H9 (cell line): ENCODE results near the gene FILIP1. TPM values are rescaled to one million over a fixed set of nuclear protein-coding genes. Genes with fewer than 3 reads are reported as not detected.

Experiments
- DNase-seq: peaks from one replicate; pipeline ENCODE4 v3.0.0-alpha.2; 2017
- H2AFZ ChIP-seq: one replicate; pipeline ENCODE4 v1.6.1; 2013; ENCODE audit warnings: mild to moderate bottlenecking, low read length, control low read depth, moderate library complexity
- H2AK5ac ChIP-seq: 2 replicates; pipeline ENCODE4 v1.6.1; 2013; ENCODE audit warnings: low read length, control low read depth, mixed read lengths; ENCODE audit not compliant: insufficient read length
- H2BK120ac ChIP-seq: one replicate; pipeline ENCODE4 v1.6.1; 2013; ENCODE audit warnings: low read depth, mild to moderate bottlenecking, low read length, control low read depth, inconsistent platforms; ENCODE audit not compliant: poor library complexity, severe bottlenecking
- H2BK12ac ChIP-seq: 2 replicates; pipeline ENCODE4 v1.6.1; 2013; ENCODE audit warnings: low read length, control low read depth, mixed read lengths, low read depth; ENCODE audit not compliant: insufficient read length
- H2BK15ac ChIP-seq: 2 replicates; pipeline ENCODE4 v1.6.1; 2013; ENCODE audit warnings: low read depth, low read length, control low read depth
- H2BK20ac ChIP-seq: one replicate; pipeline ENCODE4 v1.6.1; 2013; ENCODE audit warnings: low read depth, mild to moderate bottlenecking, low read length, control low read depth, inconsistent platforms; ENCODE audit not compliant: poor library complexity, severe bottlenecking
- H2BK5ac ChIP-seq: 2 replicates; pipeline ENCODE4 v1.6.1; 2013; ENCODE audit warnings: low read length, control low read depth, mixed read lengths; ENCODE audit not compliant: insufficient read length
- H3K14ac ChIP-seq: 2 replicates; pipeline ENCODE4 v1.6.1; 2013; ENCODE audit warnings: low read length, control low read depth; ENCODE audit not compliant: insufficient read depth
- H3K18ac ChIP-seq: 2 replicates; pipeline ENCODE4 v1.6.1; 2013; ENCODE audit warnings: low read depth, mild to moderate bottlenecking, mixed read lengths, low read length, control low read depth; ENCODE audit not compliant: insufficient read length
- H3K23ac ChIP-seq: 2 replicates; pipeline ENCODE4 v1.6.1; 2013; ENCODE audit warnings: low read length, control low read depth, mixed read lengths, low read depth; ENCODE audit not compliant: insufficient read length
- H3K23me2 ChIP-seq: 2 replicates; pipeline ENCODE4 v1.6.1; 2013; ENCODE audit warnings: low read depth, mild to moderate bottlenecking, mixed read lengths, low read length, control low read depth; ENCODE audit not compliant: insufficient read length, poor library complexity, severe bottlenecking
- H3K27ac ChIP-seq: 2 replicates; pipeline ENCODE4 v1.5.1; 2013; ENCODE audit warnings: low read length, control low read depth, mixed read lengths, low read depth; ENCODE audit not compliant: insufficient read length
- H3K27me3 ChIP-seq: 2 replicates; pipeline ENCODE4 v1.6.1; 2013; ENCODE audit warnings: low read length, control low read depth, inconsistent platforms; ENCODE audit not compliant: insufficient read depth
- H3K4ac ChIP-seq: 2 replicates; pipeline ENCODE4 v1.6.1; 2013; ENCODE audit warnings: low read depth, mild to moderate bottlenecking, control low read depth, inconsistent platforms, low read length, moderate library complexity
- H3K4me1 ChIP-seq: 2 replicates; pipeline ENCODE4 v1.6.1; 2013; ENCODE audit warnings: low read length, control low read depth, inconsistent platforms; ENCODE audit not compliant: insufficient read depth
- H3K4me2 ChIP-seq: 2 replicates; pipeline ENCODE4 v1.6.1; 2013; ENCODE audit warnings: low read length, control low read depth, mixed read lengths; ENCODE audit not compliant: insufficient read length, insufficient read depth
- H3K56ac ChIP-seq: 2 replicates; pipeline ENCODE4 v1.6.1; 2013; ENCODE audit warnings: low read depth, mild to moderate bottlenecking, mixed read lengths, low read length, control low read depth; ENCODE audit not compliant: insufficient read length
- H3K79me1 ChIP-seq: 2 replicates; pipeline ENCODE4 v1.6.1; 2013; ENCODE audit warnings: low read depth, mild to moderate bottlenecking, moderate library complexity, low read length, control low read depth, inconsistent platforms; ENCODE audit not compliant: insufficient read depth, poor library complexity, severe bottlenecking
- H3K79me2 ChIP-seq: 2 replicates; pipeline ENCODE4 v1.6.1; 2013; ENCODE audit warnings: low read length, control low read depth, inconsistent platforms; ENCODE audit not compliant: insufficient read depth
- H3K9ac ChIP-seq: 2 replicates; pipeline ENCODE4 v1.6.1; 2013; ENCODE audit warnings: low read length, control low read depth, mixed read lengths; ENCODE audit not compliant: insufficient read length; ENCODE audit errors: extremely low read depth
- H3K9me3 ChIP-seq: one replicate; pipeline ENCODE4 v1.6.1; 2013; ENCODE audit warnings: low read depth, low read length, inconsistent platforms; ENCODE audit not compliant: control insufficient read depth
- H3T11ph ChIP-seq: one replicate; pipeline ENCODE4 v1.6.1; 2013; ENCODE audit warnings: mild to moderate bottlenecking, low read length, control low read depth, inconsistent platforms
- H4K20me1 ChIP-seq: one replicate; pipeline ENCODE4 v1.6.1; 2013; ENCODE audit not compliant: control insufficient read depth, insufficient read length, insufficient read depth
- H4K5ac ChIP-seq: 2 replicates; pipeline ENCODE4 v1.6.1; 2013; ENCODE audit warnings: low read depth, mild to moderate bottlenecking, mixed read lengths, low read length, control low read depth; ENCODE audit not compliant: insufficient read length
- H4K8ac ChIP-seq: replicated peaks from 2 replicates; pipeline ENCODE4 v1.6.1; 2013; ENCODE audit warnings: low read length, control low read depth, mixed read lengths, low read depth; ENCODE audit not compliant: insufficient read length
- H4K91ac ChIP-seq: 2 replicates; pipeline ENCODE4 v1.6.1; 2013; ENCODE audit warnings: low read depth, mild to moderate bottlenecking, moderate library complexity, mixed read lengths, low read length, control low read depth; ENCODE audit not compliant: insufficient read length
- H3K27ac Mint-ChIP-seq, 3 experiments: 2 replicates in 2 of 3; 3 replicates in 1 of 3; pipeline ENCODE4 v1.8.0; 2020 to 2021; ENCODE audit warnings: mixed read lengths in 3 of 3, mild to moderate bottlenecking in 1 of 3, moderate library complexity in 1 of 3
- H3K27me3 Mint-ChIP-seq: 2 replicates; pipeline ENCODE4 v1.8.0; 2021; ENCODE audit warnings: low read depth, mild to moderate bottlenecking, moderate library complexity, mixed read lengths
- H3K36me3 Mint-ChIP-seq, 3 experiments: 2 replicates in 2 of 3; 3 replicates in 1 of 3; pipeline ENCODE4 v1.8.0; 2020 to 2021; ENCODE audit warnings: low read depth in 3 of 3, mixed read lengths in 3 of 3; ENCODE audit not compliant: insufficient read depth in 1 of 3
- H3K4me1 Mint-ChIP-seq, 2 experiments: 2 replicates each; pipeline ENCODE4 v1.8.0; 2020; ENCODE audit warnings: mixed read lengths in 2 of 2
- H3K4me3 Mint-ChIP-seq, 2 experiments: 2 replicates in 1 of 2; 3 replicates in 1 of 2; pipeline ENCODE4 v1.8.0; 2020 to 2021; ENCODE audit warnings: mild to moderate bottlenecking in 2 of 2, mixed read lengths in 2 of 2, moderate library complexity in 1 of 2
- H3K9me3 Mint-ChIP-seq, 2 experiments: 2 replicates in 1 of 2; 3 replicates in 1 of 2; pipeline ENCODE4 v1.8.0; 2020; ENCODE audit warnings: mild to moderate bottlenecking in 2 of 2, mixed read lengths in 2 of 2, moderate library complexity in 1 of 2
- WGBS: extraction: QIAGEN DNeasy Blood & Tissue Kit; methylation state at CpG from one replicate; pipeline ENCODE4 v1.1.7; 2013; ENCODE audit warnings: missing lambda C conversion rate, low lambda C conversion rate, mixed read lengths; ENCODE audit not compliant: insufficient read length; ENCODE audit errors: extremely low coverage; 5-methylcytosine and 5-hydroxymethylcytosine counted together
- total RNA-seq: library from RNA; stranded (reverse); gene quantifications from 2 replicates; pipeline ENCODE4 v1.2.1, GENCODE V29; 2021
- TF ChIP-seq, protein P1 (sequence below): fragments of 200-600 bp; sonication (generic); conservative IDR thresholded peaks from 3 replicates; pipeline ENCODE4 v1.8.0; 2021; ENCODE audit warnings: antibody characterized with exemption, mild to moderate bottlenecking

The FILIP1 gene
- total RNA-seq, 1 experiment from 2014 or later, result 10.5 TPM

DNA sequence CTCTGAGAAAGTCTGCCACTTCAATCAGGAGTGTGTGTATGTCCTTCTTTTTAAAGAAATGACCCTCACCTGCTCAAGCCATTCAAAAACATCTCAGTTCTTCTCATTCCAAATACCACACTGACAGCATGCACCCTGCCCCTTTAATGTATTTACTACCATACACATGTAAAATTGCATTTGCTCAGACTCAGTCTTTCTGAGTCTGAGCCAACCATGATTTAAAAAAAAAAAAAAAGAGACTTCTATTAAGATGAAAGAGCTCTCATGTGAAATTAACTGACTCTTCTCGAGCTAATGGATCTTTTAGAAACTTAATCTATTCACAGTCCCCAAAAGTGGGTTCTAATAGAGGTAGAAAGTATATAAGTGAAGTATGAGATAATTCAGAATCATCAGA is 1.4 kb upstream of the FILIP1 start:
- Histone ChIP-seq H3K4ac (no peak overlapping the region), H3K23ac (no peak overlapping the region), H2BK5ac (no peak overlapping the region), H3K4me1 (no peaks in the 10 kb centered on the region), H3K27ac (no peak overlapping the region), H3K56ac (no peak overlapping the region), H3T11ph (no peak overlapping the region), H3K27me3 (no peaks in the 10 kb centered on the region), H3K4me2 (no peak overlapping the region), H4K8ac (no peak overlapping the region), H4K20me1 (no peaks in the 10 kb centered on the region), H2BK20ac (no peak overlapping the region), H4K91ac (no peak overlapping the region), H3K79me2 (no peaks in the 10 kb centered on the region), H2BK120ac (no peak overlapping the region), H3K9ac (no peak overlapping the region), H3K18ac (no peak overlapping the region), H3K79me1 (no peaks in the 10 kb centered on the region), H3K9me3 (no peaks in the 10 kb centered on the region), H2AK5ac (no peak overlapping the region), H2BK15ac (no peak overlapping the region), H3K23me2 (no peaks in the 10 kb centered on the region), H4K5ac (no peak overlapping the region), H3K14ac (no peak overlapping the region), H2BK12ac (no peak overlapping the region), H2AFZ (no peak overlapping the region)
- TF ChIP-seq, protein P1, sequence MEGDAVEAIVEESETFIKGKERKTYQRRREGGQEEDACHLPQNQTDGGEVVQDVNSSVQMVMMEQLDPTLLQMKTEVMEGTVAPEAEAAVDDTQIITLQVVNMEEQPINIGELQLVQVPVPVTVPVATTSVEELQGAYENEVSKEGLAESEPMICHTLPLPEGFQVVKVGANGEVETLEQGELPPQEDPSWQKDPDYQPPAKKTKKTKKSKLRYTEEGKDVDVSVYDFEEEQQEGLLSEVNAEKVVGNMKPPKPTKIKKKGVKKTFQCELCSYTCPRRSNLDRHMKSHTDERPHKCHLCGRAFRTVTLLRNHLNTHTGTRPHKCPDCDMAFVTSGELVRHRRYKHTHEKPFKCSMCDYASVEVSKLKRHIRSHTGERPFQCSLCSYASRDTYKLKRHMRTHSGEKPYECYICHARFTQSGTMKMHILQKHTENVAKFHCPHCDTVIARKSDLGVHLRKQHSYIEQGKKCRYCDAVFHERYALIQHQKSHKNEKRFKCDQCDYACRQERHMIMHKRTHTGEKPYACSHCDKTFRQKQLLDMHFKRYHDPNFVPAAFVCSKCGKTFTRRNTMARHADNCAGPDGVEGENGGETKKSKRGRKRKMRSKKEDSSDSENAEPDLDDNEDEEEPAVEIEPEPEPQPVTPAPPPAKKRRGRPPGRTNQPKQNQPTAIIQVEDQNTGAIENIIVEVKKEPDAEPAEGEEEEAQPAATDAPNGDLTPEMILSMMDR, result no peak
- no peaks in the 10 kb centered on the region for H3K9me3 Mint-ChIP-seq
- DNase-seq, result no peak
- no peak overlapping the region for H3K4me3 Mint-ChIP-seq
- H3K4me1 Mint-ChIP-seq, result peaks cover 10 to 14% of the 10 kb centered on the region in 2 experiments
- no peaks in the 10 kb centered on the region for H3K27me3 Mint-ChIP-seq
- no CpG with 5 or more reads among the region's 1 CpG for WGBS
- H3K27ac Mint-ChIP-seq, result no peak overlapping the region
- H3K36me3 Mint-ChIP-seq, result no peaks in the 10 kb centered on the region
